Trophoblast cell (in vitro differentiated cells and primary cell): ENCODE data around the gene RBM26. TPM values are rescaled to one million over a fixed set of nuclear protein-coding genes. Genes with fewer than 3 reads are reported as not detected.

Experiments
- DNase-seq, 2 donors: peaks; one replicate each; pipeline ENCODE4 v3.0.0-alpha.2; 2016
- H2AFZ ChIP-seq: 2 replicates; pipeline ENCODE4 v1.6.1; 2013; ENCODE audit warnings: low read length, moderate library complexity, mild to moderate bottlenecking; ENCODE audit not compliant: insufficient read depth, poor library complexity
- H2AK5ac ChIP-seq: 2 replicates; pipeline ENCODE4 v1.6.1; 2013; ENCODE audit warnings: mild to moderate bottlenecking, low read length
- H2BK120ac ChIP-seq: 2 replicates; pipeline ENCODE4 v1.6.1; 2013; ENCODE audit warnings: low read length, mild to moderate bottlenecking, moderate library complexity; ENCODE audit not compliant: insufficient read depth, poor library complexity
- H2BK12ac ChIP-seq: 2 replicates; pipeline ENCODE4 v1.6.1; 2013; ENCODE audit warnings: mild to moderate bottlenecking, low read length, moderate library complexity
- H2BK5ac ChIP-seq: 2 replicates; pipeline ENCODE4 v1.6.1; 2013; ENCODE audit warnings: low read length, low read depth, moderate library complexity, mild to moderate bottlenecking; ENCODE audit not compliant: poor library complexity
- H3K14ac ChIP-seq: 2 replicates; pipeline ENCODE4 v1.6.1; 2013; ENCODE audit warnings: mild to moderate bottlenecking, low read length
- H3K18ac ChIP-seq: 2 replicates; pipeline ENCODE4 v1.6.1; 2013; ENCODE audit warnings: mild to moderate bottlenecking, low read length
- H3K23ac ChIP-seq: 2 replicates; pipeline ENCODE4 v1.6.1; 2013; ENCODE audit warnings: low read length
- H3K27ac ChIP-seq: 2 replicates; pipeline ENCODE4 v1.5.1; 2013; ENCODE audit warnings: low read depth, mild to moderate bottlenecking, inconsistent platforms, low read length, moderate library complexity
- H3K27me3 ChIP-seq: 2 replicates; pipeline ENCODE4 v1.6.1; 2013; ENCODE audit warnings: inconsistent platforms, mild to moderate bottlenecking, low read length, moderate library complexity; ENCODE audit not compliant: insufficient read depth
- H3K36me3 ChIP-seq, 2 experiments: 1 replicate in 1 of 2; 2 replicates in 1 of 2; pipeline ENCODE4 v1.6.1; 2013; ENCODE audit warnings: low read length in 2 of 2, mild to moderate bottlenecking in 2 of 2, moderate library complexity in 1 of 2; ENCODE audit not compliant: insufficient read depth in 2 of 2, control insufficient read depth in 1 of 2
- H3K4ac ChIP-seq: 2 replicates; pipeline ENCODE4 v1.6.1; 2013; ENCODE audit warnings: low read depth, mild to moderate bottlenecking, low read length, moderate library complexity
- H3K4me1 ChIP-seq, 2 experiments: 1 replicate in 1 of 2; 2 replicates in 1 of 2; pipeline ENCODE4 v1.6.1; 2013; ENCODE audit warnings: low read length in 2 of 2, mild to moderate bottlenecking in 2 of 2, moderate library complexity in 1 of 2; ENCODE audit not compliant: insufficient read depth in 2 of 2, control insufficient read depth in 1 of 2
- H3K4me2 ChIP-seq: 2 replicates; pipeline ENCODE4 v1.6.1; 2013; ENCODE audit warnings: inconsistent platforms, mild to moderate bottlenecking, low read length, moderate library complexity
- H3K4me3 ChIP-seq: 2 replicates; pipeline ENCODE4 v1.5.1; 2013; ENCODE audit warnings: mild to moderate bottlenecking, low read depth, low read length, inconsistent platforms
- H3K79me1 ChIP-seq: one replicate; pipeline ENCODE4 v1.6.1; 2013; ENCODE audit warnings: low read length
- H3K79me2 ChIP-seq: 2 replicates; pipeline ENCODE4 v1.6.1; 2013; ENCODE audit warnings: low read length, mild to moderate bottlenecking; ENCODE audit not compliant: control insufficient read depth, insufficient read depth, poor library complexity
- H3K9ac ChIP-seq: 2 replicates; pipeline ENCODE4 v1.6.1; 2013; ENCODE audit warnings: mild to moderate bottlenecking, low read length
- H3K9me3 ChIP-seq: 2 replicates; pipeline ENCODE4 v1.6.1; 2013; ENCODE audit warnings: low read depth, mild to moderate bottlenecking, control low read depth, inconsistent platforms, low read length; ENCODE audit not compliant: insufficient read depth
- H4K12ac ChIP-seq: 2 replicates; pipeline ENCODE4 v1.6.1; 2013; ENCODE audit warnings: low read depth, mild to moderate bottlenecking, low read length, moderate library complexity
- H4K8ac ChIP-seq: 2 replicates; pipeline ENCODE4 v1.6.1; 2013; ENCODE audit warnings: low read depth, mild to moderate bottlenecking, low read length, moderate library complexity
- H4K91ac ChIP-seq: one replicate; pipeline ENCODE4 v1.6.1; 2013; ENCODE audit warnings: low read depth, mild to moderate bottlenecking, low read length, moderate library complexity
- WGBS: extraction: QIAGEN DNeasy Blood & Tissue Kit; methylation state at CpG from one replicate; pipeline ENCODE4 v1.1.7; 2013; ENCODE audit warnings: missing lambda C conversion rate; ENCODE audit not compliant: insufficient read length, insufficient coverage; ENCODE audit errors: extremely low coverage; 5-methylcytosine and 5-hydroxymethylcytosine counted together
- polyA plus RNA-seq: library from polyadenylated mRNA; stranded (reverse); fragments of 200-250 nt; gene quantifications from 2 replicates; pipeline ENCODE4 v1.2.3, GENCODE V29; 2013

The RBM26 gene
- 32.7 and 33.0 TPM in 2 replicates for polyA plus RNA-seq

- Histone ChIP-seq H3K4me3 (peak within 1 kb of the TSS; percentile 93), H3K4me2 (peak within 1 kb of the TSS; percentile 99), H3K27me3 (no peaks in the 10 kb centered on the region), H2AK5ac (no peak within 1 kb of the TSS), H3K14ac (peak within 1 kb of the TSS; percentile 89), H3K9me3 (no peaks in the 10 kb centered on the region), H3K79me2 (peaks cover 10% of the 10 kb centered on the region), H3K79me1 (peaks cover 11% of the 10 kb centered on the region), H3K4me1 (peaks cover 4 to 5% of the 10 kb centered on the region in 2 experiments), H3K18ac (peak within 1 kb of the TSS; percentile 82), H3K36me3 (no peaks in the 10 kb centered on the region), H2BK5ac (peak within 1 kb of the TSS; percentile 75), H4K8ac (peak within 1 kb of the TSS; percentile 92), H4K91ac (peak within 1 kb of the TSS; percentile 93), H2BK120ac (peak within 1 kb of the TSS; percentile 79), H3K9ac (peak within 1 kb of the TSS; percentile 98), H3K27ac (peak within 1 kb of the TSS; percentile 89), H2BK12ac (no peak within 1 kb of the TSS), H3K4ac (peak within 1 kb of the TSS; percentile 99), H3K23ac (no peak within 1 kb of the TSS), H2AFZ (peak within 1 kb of the TSS; percentile 86), H4K12ac (peak within 1 kb of the TSS; percentile 68)
- WGBS = no CpG with 5 or more reads among the region's 72 CpGs
- DNase-seq = peak; percentile 89 to 99
Measured at GRCh38 chr13:79405831-79406596, at the start of gene RBM26. Gene RBM26, minus strand, starts transcription at chr13:79406255. Its CDS starts 481 bp downstream, at chr13:79405774.

- Histone ChIP-seq H3K4me2 (no peak overlapping the region), H3K4ac (no peak overlapping the region), H2AFZ (no peak overlapping the region), H3K4me3 (no peak overlapping the region), H2AK5ac (no peak overlapping the region), H4K8ac (no peak overlapping the region), H2BK5ac (peak overlapping the region; percentile 40), H3K79me1 (peaks cover 9% of the 10 kb centered on the region), H3K9ac (no peak overlapping the region), H2BK12ac (no peak overlapping the region), H3K14ac (no peak overlapping the region), H2BK120ac (no peak overlapping the region), H3K4me1 (peaks cover 8 to 16% of the 10 kb centered on the region in 2 experiments), H3K23ac (no peak overlapping the region), H3K27ac (peak overlapping the region; percentile 17), H3K27me3 (no peaks in the 10 kb centered on the region), H4K12ac (no peak overlapping the region), H3K79me2 (no peaks in the 10 kb centered on the region), H3K36me3 (no peaks in the 10 kb centered on the region), H3K18ac (no peak overlapping the region), H4K91ac (peak overlapping the region; percentile 24), H3K9me3 (no peaks in the 10 kb centered on the region)
- no CpG with 5 or more reads among the region's 7 CpGs for WGBS
- DNase-seq = peak; percentile 95 to 96
Measured at GRCh38 chr13:79455331-79455730, 49.3 kb upstream of the RBM26 start.

- Histone ChIP-seq H3K27me3 (no peaks in the 10 kb centered on the region), H4K91ac (no peak overlapping the region), H2AFZ (no peak overlapping the region), H3K18ac (no peak overlapping the region), H2BK120ac (no peak overlapping the region), H2BK5ac (no peak overlapping the region), H3K9ac (no peak overlapping the region), H2AK5ac (no peak overlapping the region), H3K79me1 (peaks cover 6% of the 10 kb centered on the region), H3K4me2 (no peak overlapping the region), H3K79me2 (no peaks in the 10 kb centered on the region), H2BK12ac (no peak overlapping the region), H4K8ac (no peak overlapping the region), H3K23ac (no peak overlapping the region), H3K4ac (no peak overlapping the region), H3K4me3 (no peak overlapping the region), H3K9me3 (no peaks in the 10 kb centered on the region), H3K14ac (no peak overlapping the region), H3K36me3 (no peaks in the 10 kb centered on the region), H3K27ac (peak overlapping the region; percentile 71), H3K4me1 (peaks cover 4 to 7% of the 10 kb centered on the region in 2 experiments), H4K12ac (no peak overlapping the region)
- no CpG with 5 or more reads among the region's 3 CpGs for WGBS
- DNase-seq = no peak
Measured at GRCh38 chr13:79452239-79452913, 46.3 kb upstream of the RBM26 start.

GRCh38 chr13:79451500-79451962 is 45.5 kb upstream of the RBM26 start:
- H4K12ac ChIP-seq = no peak overlapping the region
- no peak overlapping the region for H2BK5ac ChIP-seq
- H3K9me3 ChIP-seq = no peaks in the 10 kb centered on the region
- H3K4me1 ChIP-seq = peaks cover 4 to 7% of the 10 kb centered on the region in 2 experiments
- H3K4ac ChIP-seq = no peak overlapping the region
- peaks cover 4% of the 10 kb centered on the region for H3K79me1 ChIP-seq
- no CpG with 5 or more reads among the region's 3 CpGs for WGBS
- H3K27ac ChIP-seq = peak overlapping the region; percentile 73
- H2BK120ac ChIP-seq = no peak overlapping the region
- peak overlapping the region; percentile 37 for H3K4me2 ChIP-seq
- H3K14ac ChIP-seq = no peak overlapping the region
- H2AK5ac ChIP-seq = no peak overlapping the region
- no peaks in the 10 kb centered on the region for H3K27me3 ChIP-seq
- no peak overlapping the region for H3K9ac ChIP-seq
- no peak overlapping the region for H3K23ac ChIP-seq
- no peak overlapping the region for H2BK12ac ChIP-seq
- no peak overlapping the region for H2AFZ ChIP-seq
- no peak overlapping the region for H4K8ac ChIP-seq
- peak; percentile 77 to 82 for DNase-seq
- no peaks in the 10 kb centered on the region for H3K79me2 ChIP-seq
- H4K91ac ChIP-seq = no peak overlapping the region
- no peak overlapping the region for H3K4me3 ChIP-seq
- no peaks in the 10 kb centered on the region for H3K36me3 ChIP-seq
- no peak overlapping the region for H3K18ac ChIP-seq
